GM18508 (cell line): ENCODE data around the gene FKBP14.
"Not testable (repeated sequence)": the region's sequence is repeated elsewhere in the genome, so short reads cannot be mapped to it uniquely, and the experiment has no call there.

Source experiments
- ATAC-seq: cut with Tn5 transposase; IDR thresholded peaks from one replicate; pipeline ENCODE4 v1.9.1; 2021; ENCODE audit warnings: moderate number of reproducible peaks; ENCODE audit not compliant: insufficient read depth, unreplicated experiment

The FKBP14 gene

DNA sequence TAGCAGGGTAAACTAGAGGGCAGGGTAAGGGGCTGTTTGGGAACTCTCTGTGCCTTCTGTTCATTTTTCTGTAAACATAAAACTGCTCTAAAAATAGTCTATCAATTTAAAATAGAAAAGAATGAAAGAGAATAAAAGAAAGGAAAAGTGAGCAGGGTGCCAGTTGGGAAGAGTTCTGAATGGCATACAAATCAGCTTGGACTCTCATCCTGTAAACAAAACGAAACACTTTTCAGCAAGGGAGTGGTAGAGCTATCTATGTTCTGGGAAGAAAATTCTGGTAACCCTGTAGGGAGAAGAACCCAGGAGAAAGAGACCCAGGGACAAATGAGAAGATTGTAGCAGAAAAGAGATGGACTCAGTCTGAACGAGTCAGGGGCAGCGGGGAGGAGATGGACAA, 61.5 kb downstream of the FKBP14 start:
- no peak for ATAC-seq

- no peak for ATAC-seq
Measured at GRCh38 chr7:29962035-29962434, 64.5 kb downstream of the FKBP14 start.

GRCh38 chr7:29961611-29962010, 64.9 kb downstream of the FKBP14 start:
- not testable (repeated sequence) for ATAC-seq
